Liver (tissue), 9 donors: ENCODE measurements around the gene SPECC1L. TPM values are rescaled to one million over a fixed set of nuclear protein-coding genes. Genes with fewer than 3 reads are reported as not detected.

ENCODE experiments used
- DNase-seq: peaks from one replicate; pipeline ENCODE4 v3.0.0-alpha.2; 2017; ENCODE audit warnings: low spot score
- H3K27ac ChIP-seq, 2 donors: one replicate each; pipeline ENCODE4 v1.7.0; 2013; ENCODE audit warnings: inconsistent platforms in 2 of 2, low read length in 2 of 2, control low read depth in 1 of 2, low read depth in 1 of 2, mild to moderate bottlenecking in 1 of 2
- H3K27me3 ChIP-seq, 4 donors: one replicate each; pipeline versions ENCODE4 v1.6.1 to v1.7.0; 2013; ENCODE audit warnings: low read length in 3 of 4, inconsistent platforms in 1 of 4, mild to moderate bottlenecking in 1 of 4, moderate library complexity in 1 of 4; ENCODE audit not compliant: control insufficient read depth in 4 of 4, insufficient read depth in 4 of 4
- H3K36me3 ChIP-seq, 4 donors: one replicate each; pipeline versions ENCODE4 v1.6.1 to v1.7.0; 2013; ENCODE audit warnings: low read length in 3 of 4, mild to moderate bottlenecking in 3 of 4, low read depth in 1 of 4, moderate library complexity in 1 of 4; ENCODE audit not compliant: control insufficient read depth in 4 of 4, insufficient read depth in 3 of 4
- H3K4me1 ChIP-seq, 4 donors: one replicate each; pipeline versions ENCODE4 v1.6.1 to v1.7.0; 2013; ENCODE audit warnings: low read length in 3 of 4, mild to moderate bottlenecking in 3 of 4, moderate library complexity in 1 of 4; ENCODE audit not compliant: control insufficient read depth in 4 of 4, insufficient read depth in 4 of 4
- H3K4me3 ChIP-seq, 3 donors: one replicate each; pipeline versions ENCODE4 v1.6.1 to v1.7.0; 2013; ENCODE audit warnings: low read length in 3 of 3, control low read depth in 1 of 3, low read depth in 1 of 3, mild to moderate bottlenecking in 1 of 3
- H3K9ac ChIP-seq, 2 donors: one replicate each; pipeline ENCODE4 v1.7.0; 2013; ENCODE audit warnings: low read length in 2 of 2, mild to moderate bottlenecking in 2 of 2, moderate library complexity in 2 of 2, control low read depth in 1 of 2, low read depth in 1 of 2
- H3K9me3 ChIP-seq, 4 donors: one replicate each; pipeline versions ENCODE4 v1.6.1 to v1.7.0; 2013; ENCODE audit warnings: low read length in 3 of 4; ENCODE audit not compliant: control insufficient read depth in 4 of 4
- EGR1 ChIP-seq, 2 donors: IDR thresholded peaks; 2 replicates each; pipeline ENCODE4 v1.6.1; 2016 to 2018; ENCODE audit warnings: antibody characterized with exemption in 2 of 2, low read depth in 2 of 2
- FOXA1 ChIP-seq: IDR thresholded peaks from 2 replicates; pipeline ENCODE4 v1.6.1; 2016; ENCODE audit warnings: antibody characterized with exemption
- FOXA2 ChIP-seq: IDR thresholded peaks from 2 replicates; pipeline ENCODE4 v1.6.1; 2016; ENCODE audit warnings: antibody characterized with exemption
- GABPA ChIP-seq, 2 donors: IDR thresholded peaks in 1 of 2; conservative IDR thresholded peaks in 1 of 2; 2 replicates each; pipeline ENCODE4 v1.6.1; 2016; ENCODE audit warnings: antibody characterized with exemption in 2 of 2, mild to moderate bottlenecking in 1 of 2, moderate library complexity in 1 of 2
- HNF4A ChIP-seq, 2 donors: conservative IDR thresholded peaks; 2 replicates each; pipeline ENCODE4 v1.6.1; 2016; ENCODE audit warnings: antibody characterized with exemption in 2 of 2, mild to moderate bottlenecking in 2 of 2
- HNF4G ChIP-seq: IDR thresholded peaks from 2 replicates; pipeline ENCODE4 v1.6.1; 2016; ENCODE audit warnings: antibody characterized with exemption
- JUND ChIP-seq, 2 donors: IDR thresholded peaks; 2 replicates each; pipeline ENCODE4 v1.6.1; 2016; ENCODE audit warnings: antibody characterized with exemption in 2 of 2
- NR2F2 ChIP-seq: IDR thresholded peaks from 2 replicates; pipeline ENCODE4 v1.6.1; 2016; ENCODE audit warnings: antibody characterized with exemption
- RAD21 ChIP-seq, 2 donors: IDR thresholded peaks; 2 replicates each; pipeline ENCODE4 v1.6.1; 2016; ENCODE audit warnings: antibody characterized with exemption in 2 of 2, mild to moderate bottlenecking in 2 of 2
- RXRA ChIP-seq, 2 donors: IDR thresholded peaks; 2 replicates each; pipeline ENCODE4 v1.6.1; 2017 to 2018; ENCODE audit warnings: antibody characterized with exemption in 2 of 2, mild to moderate bottlenecking in 1 of 2
- SP1 ChIP-seq: IDR thresholded peaks from 2 replicates; pipeline ENCODE4 v1.6.1; 2018; ENCODE audit warnings: antibody characterized with exemption, mild to moderate bottlenecking
- TAF1 ChIP-seq: conservative IDR thresholded peaks from 2 replicates; pipeline ENCODE4 v1.6.1; 2016; ENCODE audit warnings: antibody characterized with exemption, mild to moderate bottlenecking
- YY1 ChIP-seq: IDR thresholded peaks from 2 replicates; pipeline ENCODE4 v1.6.1; 2016; ENCODE audit warnings: antibody characterized with exemption, mild to moderate bottlenecking
- whole genome bisulfite sequencing: extraction: QIAGEN DNeasy Blood & Tissue Kit; methylation state at CpG from one replicate; pipeline ENCODE4 v1.1.7; 2013; 5-methylcytosine and 5-hydroxymethylcytosine counted together
- polyA plus RNA-seq, 2 donors: library from polyadenylated mRNA; stranded (reverse) in 1 of 2; unstranded in 1 of 2; fragments of 200-250 nt in 1 of 2; fragments of >200 nt in 1 of 2; fragmentation: Nextera tagmentation in 1 of 2; extraction: Ambion mirVana in 1 of 2; gene quantifications; one replicate each; pipeline versions ENCODE4 v1.2.1 to v1.2.3, GENCODE V29; 2013 to 2015
- total RNA-seq, 2 donors: library from RNA; depleted of rRNA; stranded (reverse); fragments of >200 nt; gene quantifications; one replicate each; pipeline ENCODE4 v1.2.3, GENCODE V29; 2014
- TF ChIP-seq, protein P1 (sequence below): IDR thresholded peaks from 2 replicates; pipeline ENCODE4 v1.6.1; 2016; ENCODE audit warnings: antibody characterized with exemption
- TF ChIP-seq, protein P2 (sequence below): IDR thresholded peaks from 2 replicates; pipeline ENCODE4 v1.6.1; 2016; ENCODE audit warnings: antibody characterized with exemption
- TF ChIP-seq, protein P3 (sequence below): fragments of 150-350 bp; IDR thresholded peaks from 2 replicates; pipeline ENCODE4 v1.5.1; 2017; ENCODE audit warnings: improper control_type of control experiment, low read depth, low read length; ENCODE audit not compliant: missing input control
- TF ChIP-seq, protein P4 (sequence below): IDR thresholded peaks from 2 replicates; pipeline ENCODE4 v1.6.1; 2016; ENCODE audit warnings: antibody characterized with exemption, mild to moderate bottlenecking
- TF ChIP-seq, protein P5 (sequence below): IDR thresholded peaks from 2 replicates; pipeline ENCODE4 v1.6.1; 2016; ENCODE audit warnings: antibody characterized with exemption
- donor health status: healthy.
- donor health status: healthy.
- donor health status: healthy.
- donor health status: healthy.
- donor health status: healthy.

SPECC1L gene
- total and polyA plus RNA-seq, 4 donors, result 5.4 to 22.3 (median 12.3) TPM

DNA sequence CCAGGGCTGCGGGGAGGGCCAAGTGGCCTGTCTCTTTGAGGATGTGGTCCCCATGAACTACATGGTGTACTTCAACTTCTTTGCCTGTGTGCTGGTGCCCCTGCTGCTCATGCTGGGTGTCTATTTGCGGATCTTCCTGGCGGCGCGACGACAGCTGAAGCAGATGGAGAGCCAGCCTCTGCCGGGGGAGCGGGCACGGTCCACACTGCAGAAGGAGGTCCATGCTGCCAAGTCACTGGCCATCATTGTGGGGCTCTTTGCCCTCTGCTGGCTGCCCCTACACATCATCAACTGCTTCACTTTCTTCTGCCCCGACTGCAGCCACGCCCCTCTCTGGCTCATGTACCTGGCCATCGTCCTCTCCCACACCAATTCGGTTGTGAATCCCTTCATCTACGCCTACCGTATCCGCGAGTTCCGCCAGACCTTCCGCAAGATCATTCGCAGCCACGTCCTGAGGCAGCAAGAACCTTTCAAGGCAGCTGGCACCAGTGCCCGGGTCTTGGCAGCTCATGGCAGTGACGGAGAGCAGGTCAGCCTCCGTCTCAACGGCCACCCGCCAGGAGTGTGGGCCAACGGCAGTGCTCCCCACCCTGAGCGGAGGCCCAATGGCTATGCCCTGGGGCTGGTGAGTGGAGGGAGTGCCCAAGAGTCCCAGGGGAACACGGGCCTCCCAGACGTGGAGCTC lies 170.2 kb downstream of the SPECC1L start:
- no peaks in the 10 kb centered on the region for H3K9me3 ChIP-seq
- H3K9ac ChIP-seq, result no peak overlapping the region
- H3K27ac ChIP-seq, result peak overlapping the region in 1 of 2 donors; percentile 58
- H3K4me3 ChIP-seq, result no peak overlapping the region
- no peaks in the 10 kb centered on the region for H3K27me3 ChIP-seq
- no peak for TF ChIP-seq JUND (IDR thresholded peaks at IDR 0.05)
- TF ChIP-seq, protein P1, sequence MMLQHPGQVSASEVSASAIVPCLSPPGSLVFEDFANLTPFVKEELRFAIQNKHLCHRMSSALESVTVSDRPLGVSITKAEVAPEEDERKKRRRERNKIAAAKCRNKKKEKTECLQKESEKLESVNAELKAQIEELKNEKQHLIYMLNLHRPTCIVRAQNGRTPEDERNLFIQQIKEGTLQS, result no peak
- no peak for TF ChIP-seq RXRA (IDR thresholded peaks at IDR 0.05)
- TF ChIP-seq, protein P2, sequence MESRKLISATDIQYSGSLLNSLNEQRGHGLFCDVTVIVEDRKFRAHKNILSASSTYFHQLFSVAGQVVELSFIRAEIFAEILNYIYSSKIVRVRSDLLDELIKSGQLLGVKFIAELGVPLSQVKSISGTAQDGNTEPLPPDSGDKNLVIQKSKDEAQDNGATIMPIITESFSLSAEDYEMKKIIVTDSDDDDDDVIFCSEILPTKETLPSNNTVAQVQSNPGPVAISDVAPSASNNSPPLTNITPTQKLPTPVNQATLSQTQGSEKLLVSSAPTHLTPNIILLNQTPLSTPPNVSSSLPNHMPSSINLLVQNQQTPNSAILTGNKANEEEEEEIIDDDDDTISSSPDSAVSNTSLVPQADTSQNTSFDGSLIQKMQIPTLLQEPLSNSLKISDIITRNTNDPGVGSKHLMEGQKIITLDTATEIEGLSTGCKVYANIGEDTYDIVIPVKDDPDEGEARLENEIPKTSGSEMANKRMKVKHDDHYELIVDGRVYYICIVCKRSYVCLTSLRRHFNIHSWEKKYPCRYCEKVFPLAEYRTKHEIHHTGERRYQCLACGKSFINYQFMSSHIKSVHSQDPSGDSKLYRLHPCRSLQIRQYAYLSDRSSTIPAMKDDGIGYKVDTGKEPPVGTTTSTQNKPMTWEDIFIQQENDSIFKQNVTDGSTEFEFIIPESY, result no peak
- TF ChIP-seq, protein P3, sequence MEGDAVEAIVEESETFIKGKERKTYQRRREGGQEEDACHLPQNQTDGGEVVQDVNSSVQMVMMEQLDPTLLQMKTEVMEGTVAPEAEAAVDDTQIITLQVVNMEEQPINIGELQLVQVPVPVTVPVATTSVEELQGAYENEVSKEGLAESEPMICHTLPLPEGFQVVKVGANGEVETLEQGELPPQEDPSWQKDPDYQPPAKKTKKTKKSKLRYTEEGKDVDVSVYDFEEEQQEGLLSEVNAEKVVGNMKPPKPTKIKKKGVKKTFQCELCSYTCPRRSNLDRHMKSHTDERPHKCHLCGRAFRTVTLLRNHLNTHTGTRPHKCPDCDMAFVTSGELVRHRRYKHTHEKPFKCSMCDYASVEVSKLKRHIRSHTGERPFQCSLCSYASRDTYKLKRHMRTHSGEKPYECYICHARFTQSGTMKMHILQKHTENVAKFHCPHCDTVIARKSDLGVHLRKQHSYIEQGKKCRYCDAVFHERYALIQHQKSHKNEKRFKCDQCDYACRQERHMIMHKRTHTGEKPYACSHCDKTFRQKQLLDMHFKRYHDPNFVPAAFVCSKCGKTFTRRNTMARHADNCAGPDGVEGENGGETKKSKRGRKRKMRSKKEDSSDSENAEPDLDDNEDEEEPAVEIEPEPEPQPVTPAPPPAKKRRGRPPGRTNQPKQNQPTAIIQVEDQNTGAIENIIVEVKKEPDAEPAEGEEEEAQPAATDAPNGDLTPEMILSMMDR, result no peak
- no peak for DNase-seq
- peaks cover 0 to 2% (median 0%) of the 10 kb centered on the region in 4 donors for H3K4me1 ChIP-seq
- H3K36me3 ChIP-seq, result peaks cover 0 to 34% (median 19%) of the 10 kb centered on the region in 4 donors
- 85% methylated on average over 30 of the region's 30 CpGs for WGBS

DNA sequence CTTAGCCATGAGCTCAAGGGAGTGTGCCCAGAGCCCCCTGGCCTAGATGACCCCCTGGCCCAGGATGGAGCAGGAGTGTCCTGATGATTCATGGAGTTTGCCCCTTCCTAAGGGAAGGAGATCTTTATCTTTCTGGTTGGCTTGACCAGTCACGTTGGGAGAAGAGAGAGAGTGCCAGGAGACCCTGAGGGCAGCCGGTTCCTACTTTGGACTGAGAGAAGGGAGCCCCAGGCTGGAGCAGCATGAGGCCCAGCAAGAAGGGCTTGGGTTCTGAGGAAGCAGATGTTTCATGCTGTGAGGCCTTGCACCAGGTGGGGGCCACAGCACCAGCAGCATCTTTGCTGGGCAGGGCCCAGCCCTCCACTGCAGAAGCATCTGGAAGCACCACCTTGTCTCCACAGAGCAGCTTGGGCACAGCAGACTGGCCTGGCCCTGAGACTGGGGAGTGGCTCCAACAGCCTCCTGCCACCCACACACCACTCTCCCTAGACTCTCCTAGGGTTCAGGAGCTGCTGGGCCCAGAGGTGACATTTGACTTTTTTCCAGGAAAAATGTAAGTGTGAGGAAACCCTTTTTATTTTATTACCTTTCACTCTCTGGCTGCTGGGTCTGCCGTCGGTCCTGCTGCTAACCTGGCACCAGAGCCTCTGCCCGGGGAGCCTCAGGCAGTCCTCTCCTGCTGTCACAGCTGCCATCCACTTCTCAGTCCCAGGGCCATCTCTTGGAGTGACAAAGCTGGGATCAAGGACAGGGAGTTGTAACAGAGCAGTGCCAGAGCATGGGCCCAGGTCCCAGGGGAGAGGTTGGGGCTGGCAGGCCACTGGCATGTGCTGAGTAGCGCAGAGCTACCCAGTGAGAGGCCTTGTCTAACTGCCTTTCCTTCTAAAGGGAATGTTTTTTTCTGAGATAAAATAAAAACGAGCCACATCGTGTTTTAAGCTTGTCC lies 171.0 kb downstream of the SPECC1L start:
- no peak for TF ChIP-seq NR2F2
- TF ChIP-seq, protein P4, sequence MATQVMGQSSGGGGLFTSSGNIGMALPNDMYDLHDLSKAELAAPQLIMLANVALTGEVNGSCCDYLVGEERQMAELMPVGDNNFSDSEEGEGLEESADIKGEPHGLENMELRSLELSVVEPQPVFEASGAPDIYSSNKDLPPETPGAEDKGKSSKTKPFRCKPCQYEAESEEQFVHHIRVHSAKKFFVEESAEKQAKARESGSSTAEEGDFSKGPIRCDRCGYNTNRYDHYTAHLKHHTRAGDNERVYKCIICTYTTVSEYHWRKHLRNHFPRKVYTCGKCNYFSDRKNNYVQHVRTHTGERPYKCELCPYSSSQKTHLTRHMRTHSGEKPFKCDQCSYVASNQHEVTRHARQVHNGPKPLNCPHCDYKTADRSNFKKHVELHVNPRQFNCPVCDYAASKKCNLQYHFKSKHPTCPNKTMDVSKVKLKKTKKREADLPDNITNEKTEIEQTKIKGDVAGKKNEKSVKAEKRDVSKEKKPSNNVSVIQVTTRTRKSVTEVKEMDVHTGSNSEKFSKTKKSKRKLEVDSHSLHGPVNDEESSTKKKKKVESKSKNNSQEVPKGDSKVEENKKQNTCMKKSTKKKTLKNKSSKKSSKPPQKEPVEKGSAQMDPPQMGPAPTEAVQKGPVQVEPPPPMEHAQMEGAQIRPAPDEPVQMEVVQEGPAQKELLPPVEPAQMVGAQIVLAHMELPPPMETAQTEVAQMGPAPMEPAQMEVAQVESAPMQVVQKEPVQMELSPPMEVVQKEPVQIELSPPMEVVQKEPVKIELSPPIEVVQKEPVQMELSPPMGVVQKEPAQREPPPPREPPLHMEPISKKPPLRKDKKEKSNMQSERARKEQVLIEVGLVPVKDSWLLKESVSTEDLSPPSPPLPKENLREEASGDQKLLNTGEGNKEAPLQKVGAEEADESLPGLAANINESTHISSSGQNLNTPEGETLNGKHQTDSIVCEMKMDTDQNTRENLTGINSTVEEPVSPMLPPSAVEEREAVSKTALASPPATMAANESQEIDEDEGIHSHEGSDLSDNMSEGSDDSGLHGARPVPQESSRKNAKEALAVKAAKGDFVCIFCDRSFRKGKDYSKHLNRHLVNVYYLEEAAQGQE, result no peak
- TF ChIP-seq HNF4G, result no peak
- TF ChIP-seq, protein P3, result no peak
- TF ChIP-seq TAF1, result no peak
- no peak for TF ChIP-seq JUND (IDR thresholded peaks at IDR 0.05)
- TF ChIP-seq SP1, result no peak
- TF ChIP-seq FOXA1, result no peak
- TF ChIP-seq, protein P5, sequence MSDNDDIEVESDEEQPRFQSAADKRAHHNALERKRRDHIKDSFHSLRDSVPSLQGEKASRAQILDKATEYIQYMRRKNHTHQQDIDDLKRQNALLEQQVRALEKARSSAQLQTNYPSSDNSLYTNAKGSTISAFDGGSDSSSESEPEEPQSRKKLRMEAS, result no peak
- no peak for TF ChIP-seq RAD21 (IDR thresholded peaks at IDR 0.05)
- TF ChIP-seq EGR1 (IDR thresholded peaks at IDR 0.05; ENCODE audit: low read depth in 2 of 2), result no peak
- TF ChIP-seq GABPA (IDR thresholded peaks at IDR 0.05 in 1 of 2, conservative IDR thresholded peaks at IDR 0.05 in 1 of 2), result no peak
- no peak for TF ChIP-seq RXRA (IDR thresholded peaks at IDR 0.05)
- TF ChIP-seq FOXA2, result no peak
- no peak for TF ChIP-seq HNF4A (conservative IDR thresholded peaks at IDR 0.05)
- no peak for TF ChIP-seq YY1
- TF ChIP-seq, protein P1, result no peak
- no peaks in the 10 kb centered on the region for H3K9me3 ChIP-seq
- no peak overlapping the region for H3K4me3 ChIP-seq
- DNase-seq, result no peak
- peak overlapping the region in 1 of 2 donors; percentile 58 for H3K27ac ChIP-seq
- H3K9ac ChIP-seq, result no peak overlapping the region
- H3K27me3 ChIP-seq, result no peaks in the 10 kb centered on the region
- peaks cover 0 to 34% (median 18%) of the 10 kb centered on the region in 4 donors for H3K36me3 ChIP-seq
- 90% methylated on average over 8 of the region's 8 CpGs for WGBS
- H3K4me1 ChIP-seq, result peaks cover 0 to 2% (median 0%) of the 10 kb centered on the region in 4 donors
